Calu3 (cell line): ENCODE data around the gene AKAP12. TPM values are rescaled to one million over a fixed set of nuclear protein-coding genes. Genes with fewer than 3 reads are reported as not detected.
"Not testable (repeated sequence)": the region's sequence is repeated elsewhere in the genome, so short reads cannot be mapped to it uniquely, and the experiment has no call there.

ENCODE experiments used
- BruUV-seq: library from RNA; stranded (reverse); fragments of 400-500 nt; replicated peaks from 2 replicates; lab custom pipeline; 2021; lab: Mats Ljungman, UMichigan
- CTCF ChIA-PET: fragments of 300-600 bp; sonication (Branson Sonifier 250); formaldehyde crosslinking; loops from one replicate; lab custom pipeline; 2022; ENCODE audit warnings: antibody characterized with exemption; lab: Charles Lee
- DNase-seq: peaks from one replicate; pipeline ENCODE4 v3.0.0; 2022
- H3K27ac Mint-ChIP-seq: one replicate; pipeline ENCODE4 v1.8.0; 2022; ENCODE audit warnings: mixed read lengths; ENCODE audit not compliant: unreplicated experiment
- H3K27me3 Mint-ChIP-seq: one replicate; pipeline ENCODE4 v1.8.0; 2022; ENCODE audit warnings: mixed read lengths; ENCODE audit not compliant: unreplicated experiment
- H3K36me3 Mint-ChIP-seq: one replicate; pipeline ENCODE4 v1.8.0; 2022; ENCODE audit warnings: mild to moderate bottlenecking, moderate library complexity, mixed read lengths; ENCODE audit not compliant: insufficient read depth, unreplicated experiment
- H3K4me1 Mint-ChIP-seq: one replicate; pipeline ENCODE4 v1.8.0; 2022; ENCODE audit warnings: mild to moderate bottlenecking, low read depth, mixed read lengths; ENCODE audit not compliant: unreplicated experiment
- H3K4me3 Mint-ChIP-seq: one replicate; pipeline ENCODE4 v1.8.0; 2022; ENCODE audit warnings: mild to moderate bottlenecking, low read depth, moderate library complexity, mixed read lengths; ENCODE audit not compliant: unreplicated experiment
- H3K9me3 Mint-ChIP-seq: one replicate; pipeline ENCODE4 v1.8.0; 2022; ENCODE audit warnings: low read depth, mixed read lengths; ENCODE audit not compliant: unreplicated experiment
- intact Hi-C: fragments of 100-400 bp; cut with micrococcal nuclease; formaldehyde crosslinking; loops from one replicate; pipeline ENCODE4 v1.10.0; 2022; ENCODE audit not compliant: unreplicated experiment
- total RNA-seq: library from RNA; stranded (reverse); gene quantifications from 2 replicates; pipeline ENCODE4 v1.2.3, GENCODE V29; 2022
- TF ChIP-seq, protein P1 (sequence below): fragments of 200-600 bp; IDR thresholded peaks from one replicate; pipeline ENCODE4 v1.8.0; 2022; ENCODE audit warnings: antibody characterized with exemption; ENCODE audit not compliant: unreplicated experiment

The AKAP12 gene
- total RNA-seq, 1 experiment from 2014 or later = 31.8 TPM

GRCh38 chr6:151352410-151353396, 112.9 kb downstream of the AKAP12 start:
- H3K27me3 Mint-ChIP-seq = no peaks in the 10 kb centered on the region
- H3K36me3 Mint-ChIP-seq = peaks cover 28% of the 10 kb centered on the region
- CTCF ChIA-PET = interaction anchor here (0.6 kb wide), 1 partner anchor 22 kb away, joined by 4 read pairs; no protein-coding TSS in a partner anchor
- H3K27ac Mint-ChIP-seq = no peak overlapping the region
- intact Hi-C loops = no loop called here
- H3K4me1 Mint-ChIP-seq = no peaks in the 10 kb centered on the region
- TF ChIP-seq, protein P1, sequence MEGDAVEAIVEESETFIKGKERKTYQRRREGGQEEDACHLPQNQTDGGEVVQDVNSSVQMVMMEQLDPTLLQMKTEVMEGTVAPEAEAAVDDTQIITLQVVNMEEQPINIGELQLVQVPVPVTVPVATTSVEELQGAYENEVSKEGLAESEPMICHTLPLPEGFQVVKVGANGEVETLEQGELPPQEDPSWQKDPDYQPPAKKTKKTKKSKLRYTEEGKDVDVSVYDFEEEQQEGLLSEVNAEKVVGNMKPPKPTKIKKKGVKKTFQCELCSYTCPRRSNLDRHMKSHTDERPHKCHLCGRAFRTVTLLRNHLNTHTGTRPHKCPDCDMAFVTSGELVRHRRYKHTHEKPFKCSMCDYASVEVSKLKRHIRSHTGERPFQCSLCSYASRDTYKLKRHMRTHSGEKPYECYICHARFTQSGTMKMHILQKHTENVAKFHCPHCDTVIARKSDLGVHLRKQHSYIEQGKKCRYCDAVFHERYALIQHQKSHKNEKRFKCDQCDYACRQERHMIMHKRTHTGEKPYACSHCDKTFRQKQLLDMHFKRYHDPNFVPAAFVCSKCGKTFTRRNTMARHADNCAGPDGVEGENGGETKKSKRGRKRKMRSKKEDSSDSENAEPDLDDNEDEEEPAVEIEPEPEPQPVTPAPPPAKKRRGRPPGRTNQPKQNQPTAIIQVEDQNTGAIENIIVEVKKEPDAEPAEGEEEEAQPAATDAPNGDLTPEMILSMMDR = no peak
- DNase-seq = no peak
- BruUV-seq = no TSS peak
- H3K4me3 Mint-ChIP-seq = no peak overlapping the region
- no peaks in the 10 kb centered on the region for H3K9me3 Mint-ChIP-seq

GRCh38 chr6:151353795-151354194, 114.0 kb downstream of the AKAP12 start:
- CTCF ChIA-PET = no interaction called here
- TF ChIP-seq, protein P1 = no peak
- Mint-ChIP-seq H3K4me1 (no peaks in the 10 kb centered on the region), H3K9me3 (no peaks in the 10 kb centered on the region), H3K27ac (no peak overlapping the region), H3K4me3 (no peak overlapping the region), H3K27me3 (no peaks in the 10 kb centered on the region), H3K36me3 (peaks cover 26% of the 10 kb centered on the region)
- intact Hi-C loops = no loop called here
- no TSS peak for BruUV-seq
- DNase-seq = no peak

DNA sequence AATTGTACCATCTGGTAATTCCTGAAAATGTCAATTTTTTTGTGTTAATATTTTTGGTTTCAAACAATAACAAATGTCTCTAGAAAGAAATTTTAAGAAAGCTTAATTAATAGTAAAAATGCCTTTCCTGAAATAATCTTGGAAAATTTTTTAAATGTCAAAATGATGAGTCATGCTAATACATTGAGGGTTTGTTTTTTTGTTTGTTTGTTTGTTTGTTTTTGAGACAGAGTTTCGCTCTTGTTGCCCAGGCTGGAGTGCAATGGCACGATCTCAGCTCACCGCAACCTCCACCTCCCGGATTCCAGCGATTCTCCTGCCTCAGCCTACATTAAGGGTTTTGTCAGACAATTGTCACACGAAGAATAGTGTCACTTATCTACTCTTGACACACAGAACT, 117.2 kb downstream of the AKAP12 start:
- H3K4me1 Mint-ChIP-seq, intact Hi-C loops, CTCF ChIA-PET, BruUV-seq, DNase-seq, H3K9me3 Mint-ChIP-seq, H3K27me3 Mint-ChIP-seq, H3K27ac Mint-ChIP-seq, H3K4me3 Mint-ChIP-seq: not testable (repeated sequence)
- H3K36me3 Mint-ChIP-seq = peaks cover 13% of the 10 kb centered on the region

DNA sequence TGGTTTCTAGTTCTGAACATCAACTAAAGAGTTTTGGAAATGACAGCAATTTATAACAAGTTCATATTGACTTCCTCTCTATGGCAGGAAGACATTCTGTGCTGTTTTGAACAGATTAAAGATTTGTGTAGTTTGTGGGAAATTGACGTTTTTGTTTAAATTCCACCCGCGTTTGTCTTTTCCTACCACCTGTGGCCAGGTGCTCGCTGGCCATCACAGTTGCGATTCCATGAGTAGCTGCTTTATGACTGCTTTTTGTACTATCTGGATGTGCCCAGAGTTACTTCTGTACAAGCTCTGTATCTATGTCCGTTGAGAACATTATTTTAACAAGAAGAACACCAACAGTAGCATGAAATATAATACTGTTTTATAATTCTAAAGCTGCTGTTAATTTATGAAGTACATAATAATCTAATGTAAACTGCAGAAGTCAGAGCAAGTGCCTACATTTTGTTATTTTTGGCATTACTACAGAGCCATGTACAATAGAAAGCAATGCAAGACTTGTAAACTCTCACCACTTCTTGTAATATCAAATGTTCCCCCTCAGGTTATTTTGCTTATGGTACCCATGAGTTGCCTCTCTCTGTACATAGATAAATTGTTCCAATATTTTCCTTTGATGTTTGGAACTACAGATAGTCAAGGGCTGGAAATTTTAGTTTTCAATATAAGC, 118.1 kb downstream of the AKAP12 start:
- no TSS peak for BruUV-seq
- DNase-seq = no peak
- peaks cover 13% of the 10 kb centered on the region for H3K36me3 Mint-ChIP-seq
- CTCF ChIA-PET = interaction anchor here (0.6 to 0.7 kb wide), 2 partner anchors 39 to 381 kb away, joined by 3 to 4 read pairs; no protein-coding TSS in a partner anchor
- H3K9me3 Mint-ChIP-seq = no peaks in the 10 kb centered on the region
- TF ChIP-seq, protein P1 = no peak
- intact Hi-C loops = no loop called here
- no peaks in the 10 kb centered on the region for H3K27me3 Mint-ChIP-seq
- H3K4me1 Mint-ChIP-seq = no peaks in the 10 kb centered on the region
- no peak overlapping the region for H3K27ac Mint-ChIP-seq
- H3K4me3 Mint-ChIP-seq = no peak overlapping the region
